ENCODE results near the gene CREBZF. TPM values are rescaled to one million over a fixed set of nuclear protein-coding genes. Genes with fewer than 3 reads are reported as not detected.

The CREBZF gene
- total RNA-seq, 2 donors from 2014 or later, result 39.3 to 47.5 TPM

DNA sequence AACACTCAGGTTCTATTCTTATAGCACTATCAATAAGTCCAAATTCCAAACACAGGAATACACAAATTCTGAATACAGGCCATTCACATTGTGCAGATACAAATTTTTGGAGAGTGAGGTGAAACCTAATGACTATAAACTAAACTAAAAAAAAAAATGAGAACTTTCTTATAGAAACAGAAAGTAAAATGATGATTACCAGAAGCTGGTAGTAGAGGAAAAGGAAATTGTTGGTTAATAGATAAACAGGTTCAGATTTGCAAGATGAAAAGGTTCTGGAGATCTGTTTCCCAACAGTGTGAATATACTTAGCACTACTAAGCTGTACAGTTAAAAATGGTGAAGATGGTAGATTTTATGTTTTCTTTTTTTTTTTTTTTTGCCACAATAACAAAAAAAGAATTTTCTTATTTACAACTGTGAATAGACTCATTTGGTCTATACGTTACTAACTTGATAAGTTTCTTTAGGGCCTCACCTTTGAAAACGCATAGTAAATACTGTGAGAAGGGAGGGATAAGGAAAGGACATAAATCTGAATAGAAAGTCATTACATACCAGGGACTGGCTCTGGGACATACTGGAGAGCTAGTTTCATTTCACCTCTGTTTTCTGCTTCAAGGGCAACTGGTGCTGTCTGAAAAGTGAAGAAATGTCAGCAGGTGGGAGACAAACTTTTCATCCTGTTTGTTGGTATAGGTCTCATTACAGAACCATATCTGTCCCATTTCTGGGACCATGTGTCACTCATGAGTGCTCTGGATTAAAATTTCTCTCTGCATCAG, 35.2 kb upstream of the CREBZF start:
- H3K9ac ChIP-seq (ENCODE audit: extremely low read depth, low read length, poor library complexity, severe bottlenecking), result no peak overlapping the region
- Mint-ChIP-seq H3K27ac (no peak overlapping the region), H3K9me3 (no peaks in the 10 kb centered on the region), H3K36me3 (ENCODE audit: low read depth) (no peaks in the 10 kb centered on the region), H3K4me1 (peaks cover 7% of the 10 kb centered on the region), H3K4me3 (no peak overlapping the region), H3K27me3 (ENCODE audit: insufficient read depth) (no peaks in the 10 kb centered on the region)
- no peaks in the 10 kb centered on the region for H3K36me3 ChIP-seq (ENCODE audit: control insufficient read depth, insufficient read depth, low read length)
- no peak for TF ChIP-seq CTCF (conservative IDR thresholded peaks at IDR 0.05)
- WGBS, 2 experiments (ENCODE audit: insufficient coverage in 1 of 2, insufficient read length in 1 of 2), result 87 to 93% methylated on average over 2 of the region's 2 CpGs
- H3K4me3 ChIP-seq (ENCODE audit: low read length), result no peak overlapping the region
- H3K27me3 ChIP-seq (ENCODE audit: control insufficient read depth, insufficient read depth, low read length, poor library complexity, severe bottlenecking), result no peaks in the 10 kb centered on the region
- H3K9me3 ChIP-seq (ENCODE audit: control insufficient read depth, low read length), result no peaks in the 10 kb centered on the region
- no peak overlapping the region for H3K27ac ChIP-seq (ENCODE audit: low read depth, low read length)
- no peak for DNase-seq
- no peaks in the 10 kb centered on the region for H3K4me1 ChIP-seq (ENCODE audit: control insufficient read depth, insufficient read depth, low read length)

- H3K36me3 ChIP-seq (ENCODE audit: control insufficient read depth, insufficient read depth, low read length), result no peaks in the 10 kb centered on the region
- Mint-ChIP-seq H3K4me3 (no peak overlapping the region), H3K9me3 (no peaks in the 10 kb centered on the region), H3K4me1 (peaks cover 7% of the 10 kb centered on the region), H3K27ac (no peak overlapping the region), H3K27me3 (ENCODE audit: insufficient read depth) (no peaks in the 10 kb centered on the region), H3K36me3 (ENCODE audit: low read depth) (no peaks in the 10 kb centered on the region)
- WGBS, 2 experiments (ENCODE audit: insufficient coverage in 1 of 2, insufficient read length in 1 of 2), result 100% methylated on average over 1 of the region's 1 CpG
- DNase-seq, result no peak
- no peaks in the 10 kb centered on the region for H3K27me3 ChIP-seq (ENCODE audit: control insufficient read depth, insufficient read depth, low read length, poor library complexity, severe bottlenecking)
- H3K4me1 ChIP-seq (ENCODE audit: control insufficient read depth, insufficient read depth, low read length), result no peaks in the 10 kb centered on the region
- TF ChIP-seq CTCF (conservative IDR thresholded peaks at IDR 0.05), result no peak
- no peaks in the 10 kb centered on the region for H3K9me3 ChIP-seq (ENCODE audit: control insufficient read depth, low read length)
- no peak overlapping the region for H3K9ac ChIP-seq (ENCODE audit: extremely low read depth, low read length, poor library complexity, severe bottlenecking)
- no peak overlapping the region for H3K4me3 ChIP-seq (ENCODE audit: low read length)
- H3K27ac ChIP-seq (ENCODE audit: low read depth, low read length), result no peak overlapping the region
These were observed 33.3 kb upstream of the CREBZF start for GRCh38 chr11:85698195-85698594.

DNA sequence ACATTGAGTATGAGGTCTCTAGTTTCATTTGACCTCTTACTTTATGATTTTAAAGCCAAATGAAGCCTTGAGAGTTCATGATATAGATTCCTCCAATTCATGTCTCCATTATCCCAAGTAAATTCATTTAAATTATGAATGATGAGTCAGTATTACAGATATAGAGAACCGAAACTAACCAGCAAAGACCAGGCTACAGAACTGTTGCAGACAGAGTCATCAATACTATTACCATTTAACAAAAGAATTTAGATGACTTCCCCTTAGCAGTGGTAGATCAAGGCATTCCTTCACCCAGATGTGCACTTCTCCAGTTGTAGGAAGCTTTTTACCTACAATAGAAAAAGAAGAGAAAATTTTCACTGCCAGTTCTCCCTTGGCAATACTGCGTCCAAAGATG, 32.8 kb upstream of the CREBZF start:
- Mint-ChIP-seq H3K27me3 (ENCODE audit: insufficient read depth) (no peaks in the 10 kb centered on the region), H3K4me1 (peaks cover 7% of the 10 kb centered on the region), H3K36me3 (ENCODE audit: low read depth) (no peaks in the 10 kb centered on the region), H3K27ac (no peak overlapping the region), H3K9me3 (no peaks in the 10 kb centered on the region), H3K4me3 (no peak overlapping the region)
- Histone ChIP-seq H3K27me3 (ENCODE audit: control insufficient read depth, insufficient read depth, low read length, poor library complexity, severe bottlenecking) (no peaks in the 10 kb centered on the region), H3K9ac (ENCODE audit: extremely low read depth, low read length, poor library complexity, severe bottlenecking) (no peak overlapping the region), H3K36me3 (ENCODE audit: control insufficient read depth, insufficient read depth, low read length) (no peaks in the 10 kb centered on the region), H3K4me1 (ENCODE audit: control insufficient read depth, insufficient read depth, low read length) (no peaks in the 10 kb centered on the region), H3K9me3 (ENCODE audit: control insufficient read depth, low read length) (no peaks in the 10 kb centered on the region), H3K27ac (ENCODE audit: low read depth, low read length) (no peak overlapping the region), H3K4me3 (ENCODE audit: low read length) (no peak overlapping the region)
- DNase-seq, result no peak
- 90% methylated on average over 2 of the region's 2 CpGs; no CpG with 5 or more reads in 1 of the 2 experiments for WGBS, 2 experiments (ENCODE audit: insufficient coverage in 1 of 2, insufficient read length in 1 of 2)
- TF ChIP-seq CTCF (conservative IDR thresholded peaks at IDR 0.05), result no peak

Measured in endodermal cell (in vitro differentiated cells).